Neural cell (in vitro differentiated cells): ENCODE measurements around the gene MDN1. TPM values are rescaled to one million over a fixed set of nuclear protein-coding genes. Genes with fewer than 3 reads are reported as not detected.

Experiments
- H2AFZ ChIP-seq: fragments of 200-600, 300-800 bp; sonication (generic), shearing (Covaris generic); 2 replicates; pipeline ENCODE4 v1.6.0; 2014; ENCODE audit warnings: low read depth, mild to moderate bottlenecking, antibody characterized with exemption, low read length, moderate library complexity
- H3F3A ChIP-seq: fragments of 200-600 bp; shearing (Covaris generic); 2 replicates; pipeline ENCODE4 v1.6.1; 2016; ENCODE audit warnings: mild to moderate bottlenecking, moderate library complexity, mixed read lengths, antibody characterized with exemption, low read length; ENCODE audit not compliant: insufficient read depth, poor library complexity, severe bottlenecking
- H3K27ac ChIP-seq: fragments of 200-600, 300-800 bp; sonication (generic), shearing (Covaris generic); 2 replicates; pipeline ENCODE4 v1.5.1; 2014; ENCODE audit warnings: mild to moderate bottlenecking, low read length, moderate library complexity
- H3K27me3 ChIP-seq: fragments of 300-800, 200-600 bp; sonication (generic), shearing (Covaris generic); 2 replicates; pipeline ENCODE4 v1.6.0; 2014; ENCODE audit warnings: mild to moderate bottlenecking, low read depth, low read length, moderate library complexity; ENCODE audit not compliant: insufficient read depth
- H3K36me3 ChIP-seq: fragments of 300-800, 200-600 bp; sonication (generic), shearing (Covaris generic); 2 replicates; pipeline ENCODE4 v1.5.1; 2014; ENCODE audit warnings: mild to moderate bottlenecking, antibody characterized with exemption, low read length, moderate library complexity; ENCODE audit not compliant: insufficient read depth
- H3K4me2 ChIP-seq: fragments of 300-800, 200-600 bp; sonication (generic), shearing (Covaris generic); 2 replicates; pipeline ENCODE4 v1.6.0; 2014; ENCODE audit warnings: mild to moderate bottlenecking, low read length
- H3K4me3 ChIP-seq: fragments of 300-800, 200-600 bp; sonication (generic), shearing (Covaris generic); 2 replicates; pipeline ENCODE4 v1.5.1; 2014; ENCODE audit warnings: mild to moderate bottlenecking, low read length, moderate library complexity
- H3K79me2 ChIP-seq: fragments of 200-600 bp; shearing (Covaris generic); replicated peaks from 2 replicates; pipeline ENCODE4 v1.6.0; 2014; ENCODE audit warnings: mild to moderate bottlenecking, low read length, moderate library complexity; ENCODE audit not compliant: insufficient read depth
- H3K9ac ChIP-seq: fragments of 300-800, 200-600 bp; sonication (generic), shearing (Covaris generic); 2 replicates; pipeline ENCODE4 v1.6.1; 2016; ENCODE audit warnings: mild to moderate bottlenecking, low read length, mixed read lengths
- H3K9me2 ChIP-seq: fragments of 200-600 bp; shearing (Covaris generic); 2 replicates; pipeline ENCODE4 v1.6.1; 2016; ENCODE audit warnings: mild to moderate bottlenecking, low read length, mixed read lengths; ENCODE audit not compliant: insufficient read depth
- H3K9me3 ChIP-seq: fragments of 200-600, 300-800 bp; sonication (generic), shearing (Covaris generic); 2 replicates; pipeline ENCODE4 v1.6.1; 2016; ENCODE audit warnings: mild to moderate bottlenecking, mixed run types, low read length, moderate library complexity, mixed read lengths
- H4K20me1 ChIP-seq: fragments of 200-600 bp; shearing (Covaris generic); 2 replicates; pipeline ENCODE4 v1.6.1; 2016; ENCODE audit warnings: mild to moderate bottlenecking, mixed run types; ENCODE audit not compliant: insufficient read depth
- EP300 ChIP-seq: fragments of 450-650 bp; conservative IDR thresholded peaks from 2 replicates; pipeline ENCODE4 v1.6.1; 2014; ENCODE audit warnings: antibody characterized with exemption, mild to moderate bottlenecking, moderate library complexity; ENCODE audit not compliant: poor library complexity, severe bottlenecking
- EZH2 ChIP-seq: fragments of 200-600, 300-800 bp; shearing (Covaris generic), sonication (generic); IDR thresholded peaks from 2 replicates; pipeline ENCODE4 v1.6.1; 2014; ENCODE audit warnings: antibody characterized with exemption, low read length, borderline replicate concordance, mild to moderate bottlenecking; ENCODE audit not compliant: insufficient read depth, poor library complexity, severe bottlenecking
- MXI1 ChIP-seq: fragments of 450-650 bp; conservative IDR thresholded peaks from 2 replicates; pipeline ENCODE4 v1.6.1; 2014; ENCODE audit warnings: antibody characterized with exemption, mild to moderate bottlenecking; ENCODE audit not compliant: poor library complexity, severe bottlenecking
- POLR2AphosphoS5 ChIP-seq: IDR thresholded peaks from 2 replicates; pipeline ENCODE4 v1.6.1; 2012
- RAD21 ChIP-seq: fragments of 450-650 bp; conservative IDR thresholded peaks from 2 replicates; pipeline ENCODE4 v1.6.1; 2014; ENCODE audit warnings: antibody characterized with exemption, mild to moderate bottlenecking, moderate library complexity
- SMC3 ChIP-seq: fragments of 450-650 bp; conservative IDR thresholded peaks from 2 replicates; pipeline ENCODE4 v1.6.1; 2014; ENCODE audit warnings: antibody characterized with exemption, mild to moderate bottlenecking, moderate library complexity; ENCODE audit not compliant: poor library complexity
- TAF1 ChIP-seq: IDR thresholded peaks from 2 replicates; pipeline ENCODE4 v1.6.1; 2012; ENCODE audit warnings: low read depth
- polyA plus RNA-seq: library from polyadenylated mRNA; depleted of rRNA; stranded (reverse); fragments of >200 nt; gene quantifications from 2 replicates; pipeline ENCODE4 v1.2.3, GENCODE V29; 2014
- TF ChIP-seq, protein P1 (sequence below): IDR thresholded peaks from 2 replicates; pipeline ENCODE4 v1.6.1; 2012; ENCODE audit warnings: borderline replicate concordance
- TF ChIP-seq, protein P2 (sequence below): fragments of 450-650 bp; IDR thresholded peaks from 2 replicates; pipeline ENCODE4 v1.5.1; 2014; ENCODE audit warnings: antibody characterized with exemption, mild to moderate bottlenecking, moderate library complexity; ENCODE audit not compliant: poor library complexity, severe bottlenecking

Gene MDN1
- polyA plus RNA-seq, 1 donor from 2014 or later: 17.8 TPM

DNA sequence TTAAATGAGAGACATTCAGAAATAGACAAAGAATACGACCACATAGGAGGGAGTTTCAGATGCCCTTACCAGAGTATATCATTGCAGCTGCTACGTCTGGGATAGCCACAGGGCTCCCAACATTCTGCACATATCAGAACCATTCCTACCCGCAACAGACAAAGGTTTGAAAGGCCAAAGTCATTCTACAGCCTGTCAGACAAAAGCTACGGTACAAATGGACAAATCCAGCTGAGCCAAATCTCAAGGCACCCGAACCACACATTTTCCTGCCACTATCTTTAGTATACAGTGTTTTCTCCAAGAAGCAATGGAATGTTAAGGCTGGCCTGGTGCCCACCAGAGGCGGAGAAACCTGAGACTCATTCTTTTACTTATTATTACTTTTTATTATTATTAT, 150.6 kb downstream of the MDN1 start:
- TF ChIP-seq SMC3 (no peak), POLR2AphosphoS5 (no peak), EZH2 (no peak), RAD21 (no peak), TAF1 (no peak), EP300 (no peak)
- Histone ChIP-seq H3K9ac (no peak overlapping the region), H3K4me2 (no peak overlapping the region), H2AFZ (no peak overlapping the region), H4K20me1 (no peaks in the 10 kb centered on the region), H3K4me3 (no peak overlapping the region), H3K27me3 (no peaks in the 10 kb centered on the region), H3F3A (no peaks in the 10 kb centered on the region), H3K9me2 (no peaks in the 10 kb centered on the region), H3K36me3 (no peaks in the 10 kb centered on the region), H3K79me2 (no peaks in the 10 kb centered on the region), H3K9me3 (no peaks in the 10 kb centered on the region), H3K27ac (no peak overlapping the region)

DNA sequence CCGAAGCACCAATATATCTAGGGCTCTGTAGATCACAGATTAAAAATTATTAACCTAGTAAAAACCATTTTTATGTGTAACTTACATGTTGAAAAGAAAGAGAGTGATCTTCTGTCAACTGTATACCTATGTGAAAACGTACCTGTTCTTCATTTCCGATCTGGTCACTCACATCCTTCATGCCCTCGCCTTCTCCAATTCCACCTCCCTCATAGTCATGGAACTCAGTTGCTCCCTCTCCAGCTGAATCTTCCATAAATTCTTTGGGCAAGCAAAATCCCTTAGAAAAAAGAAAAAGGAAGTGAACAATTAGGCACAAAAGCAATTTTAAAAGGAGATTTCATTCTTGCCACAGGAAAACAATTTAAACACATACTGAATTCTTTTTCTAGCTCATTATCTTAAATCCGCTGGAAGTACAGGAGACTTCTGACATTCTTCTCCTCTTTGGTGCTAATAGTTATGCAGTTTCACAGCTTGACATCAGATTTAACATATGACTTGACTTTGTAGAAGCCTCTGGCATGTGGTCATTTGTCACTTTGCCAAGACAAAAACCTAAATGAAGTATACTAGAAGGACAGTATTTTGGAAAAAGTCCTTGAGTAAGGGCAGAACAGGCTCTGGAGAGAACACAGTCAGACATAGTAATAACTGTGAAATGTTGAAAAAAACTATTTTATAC, 151.6 kb downstream of the MDN1 start:
- Histone ChIP-seq H3K9ac (no peak overlapping the region), H3K27ac (no peak overlapping the region), H3K4me3 (no peak overlapping the region), H3K27me3 (no peaks in the 10 kb centered on the region), H3K9me2 (no peaks in the 10 kb centered on the region), H2AFZ (no peak overlapping the region), H3K79me2 (no peaks in the 10 kb centered on the region), H3K4me2 (no peak overlapping the region), H3K9me3 (no peaks in the 10 kb centered on the region), H3K36me3 (no peaks in the 10 kb centered on the region), H4K20me1 (no peaks in the 10 kb centered on the region), H3F3A (no peaks in the 10 kb centered on the region)
- TF ChIP-seq RAD21 (no peak), SMC3 (no peak), MXI1 (no peak), EP300 (no peak), POLR2AphosphoS5 (no peak), TAF1 (no peak), EZH2 (no peak)
- TF ChIP-seq, protein P1, sequence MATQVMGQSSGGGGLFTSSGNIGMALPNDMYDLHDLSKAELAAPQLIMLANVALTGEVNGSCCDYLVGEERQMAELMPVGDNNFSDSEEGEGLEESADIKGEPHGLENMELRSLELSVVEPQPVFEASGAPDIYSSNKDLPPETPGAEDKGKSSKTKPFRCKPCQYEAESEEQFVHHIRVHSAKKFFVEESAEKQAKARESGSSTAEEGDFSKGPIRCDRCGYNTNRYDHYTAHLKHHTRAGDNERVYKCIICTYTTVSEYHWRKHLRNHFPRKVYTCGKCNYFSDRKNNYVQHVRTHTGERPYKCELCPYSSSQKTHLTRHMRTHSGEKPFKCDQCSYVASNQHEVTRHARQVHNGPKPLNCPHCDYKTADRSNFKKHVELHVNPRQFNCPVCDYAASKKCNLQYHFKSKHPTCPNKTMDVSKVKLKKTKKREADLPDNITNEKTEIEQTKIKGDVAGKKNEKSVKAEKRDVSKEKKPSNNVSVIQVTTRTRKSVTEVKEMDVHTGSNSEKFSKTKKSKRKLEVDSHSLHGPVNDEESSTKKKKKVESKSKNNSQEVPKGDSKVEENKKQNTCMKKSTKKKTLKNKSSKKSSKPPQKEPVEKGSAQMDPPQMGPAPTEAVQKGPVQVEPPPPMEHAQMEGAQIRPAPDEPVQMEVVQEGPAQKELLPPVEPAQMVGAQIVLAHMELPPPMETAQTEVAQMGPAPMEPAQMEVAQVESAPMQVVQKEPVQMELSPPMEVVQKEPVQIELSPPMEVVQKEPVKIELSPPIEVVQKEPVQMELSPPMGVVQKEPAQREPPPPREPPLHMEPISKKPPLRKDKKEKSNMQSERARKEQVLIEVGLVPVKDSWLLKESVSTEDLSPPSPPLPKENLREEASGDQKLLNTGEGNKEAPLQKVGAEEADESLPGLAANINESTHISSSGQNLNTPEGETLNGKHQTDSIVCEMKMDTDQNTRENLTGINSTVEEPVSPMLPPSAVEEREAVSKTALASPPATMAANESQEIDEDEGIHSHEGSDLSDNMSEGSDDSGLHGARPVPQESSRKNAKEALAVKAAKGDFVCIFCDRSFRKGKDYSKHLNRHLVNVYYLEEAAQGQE: no peak
- TF ChIP-seq, protein P2, sequence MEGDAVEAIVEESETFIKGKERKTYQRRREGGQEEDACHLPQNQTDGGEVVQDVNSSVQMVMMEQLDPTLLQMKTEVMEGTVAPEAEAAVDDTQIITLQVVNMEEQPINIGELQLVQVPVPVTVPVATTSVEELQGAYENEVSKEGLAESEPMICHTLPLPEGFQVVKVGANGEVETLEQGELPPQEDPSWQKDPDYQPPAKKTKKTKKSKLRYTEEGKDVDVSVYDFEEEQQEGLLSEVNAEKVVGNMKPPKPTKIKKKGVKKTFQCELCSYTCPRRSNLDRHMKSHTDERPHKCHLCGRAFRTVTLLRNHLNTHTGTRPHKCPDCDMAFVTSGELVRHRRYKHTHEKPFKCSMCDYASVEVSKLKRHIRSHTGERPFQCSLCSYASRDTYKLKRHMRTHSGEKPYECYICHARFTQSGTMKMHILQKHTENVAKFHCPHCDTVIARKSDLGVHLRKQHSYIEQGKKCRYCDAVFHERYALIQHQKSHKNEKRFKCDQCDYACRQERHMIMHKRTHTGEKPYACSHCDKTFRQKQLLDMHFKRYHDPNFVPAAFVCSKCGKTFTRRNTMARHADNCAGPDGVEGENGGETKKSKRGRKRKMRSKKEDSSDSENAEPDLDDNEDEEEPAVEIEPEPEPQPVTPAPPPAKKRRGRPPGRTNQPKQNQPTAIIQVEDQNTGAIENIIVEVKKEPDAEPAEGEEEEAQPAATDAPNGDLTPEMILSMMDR: no peak
